HepG2 (cell line): ENCODE data around the gene FAM222B.

Source experiments
- JUND ChIP-seq: sonication (generic); formaldehyde crosslinking; IDR thresholded peaks from 2 replicates; pipeline ENCODE4 v1.8.0; 2022; ENCODE audit warnings: mild to moderate bottlenecking, missing genetic modification reagents
- MTF1 ChIP-seq: sonication (generic); formaldehyde crosslinking; IDR thresholded peaks from 2 replicates; pipeline ENCODE4 v1.5.0; 2020; ENCODE audit warnings: missing genetic modification reagents
- RARG ChIP-seq: sonication (generic); formaldehyde crosslinking; IDR thresholded peaks from 2 replicates; pipeline ENCODE4 v1.4.0; 2020; ENCODE audit warnings: low read depth, mild to moderate bottlenecking, missing genetic modification reagents
- SMAD3 ChIP-seq: sonication (generic); formaldehyde crosslinking; IDR thresholded peaks from 2 replicates; pipeline ENCODE4 v1.4.0; 2020; ENCODE audit warnings: missing genetic modification reagents
- YY1 ChIP-seq: IDR thresholded peaks from 2 replicates; pipeline ENCODE4 v1.6.1; 2011; ENCODE audit warnings: low read length, low read depth, moderate library complexity, mild to moderate bottlenecking; ENCODE audit not compliant: insufficient read depth, insufficient replicate concordance
- ZBTB20 ChIP-seq: sonication (generic); formaldehyde crosslinking; IDR thresholded peaks from 2 replicates; pipeline ENCODE4 v1.8.1; 2023; ENCODE audit warnings: missing genetic modification reagents, low read depth, mild to moderate bottlenecking, borderline replicate concordance
- ZNF589 ChIP-seq: sonication (generic); formaldehyde crosslinking; conservative IDR thresholded peaks from 2 replicates; pipeline ENCODE4 v1.8.0; 2022; ENCODE audit warnings: mild to moderate bottlenecking, moderate library complexity, missing genetic modification reagents
- TF ChIP-seq, protein P1 (sequence below): sonication (generic); formaldehyde crosslinking; IDR thresholded peaks from 2 replicates; pipeline ENCODE4 v1.5.0; 2020; ENCODE audit warnings: mild to moderate bottlenecking, missing genetic modification reagents, moderate library complexity
- TF ChIP-seq, protein P2 (sequence below): sonication (generic); IDR thresholded peaks from 2 replicates; pipeline ENCODE4 v1.6.1; 2016; ENCODE audit warnings: low read depth, borderline replicate concordance
- TF ChIP-seq, protein P3 (sequence below): sonication (generic); formaldehyde crosslinking; IDR thresholded peaks from 2 replicates; pipeline ENCODE4 v1.5.1; 2020; ENCODE audit warnings: missing genetic modification reagents, mild to moderate bottlenecking, borderline replicate concordance

DNA sequence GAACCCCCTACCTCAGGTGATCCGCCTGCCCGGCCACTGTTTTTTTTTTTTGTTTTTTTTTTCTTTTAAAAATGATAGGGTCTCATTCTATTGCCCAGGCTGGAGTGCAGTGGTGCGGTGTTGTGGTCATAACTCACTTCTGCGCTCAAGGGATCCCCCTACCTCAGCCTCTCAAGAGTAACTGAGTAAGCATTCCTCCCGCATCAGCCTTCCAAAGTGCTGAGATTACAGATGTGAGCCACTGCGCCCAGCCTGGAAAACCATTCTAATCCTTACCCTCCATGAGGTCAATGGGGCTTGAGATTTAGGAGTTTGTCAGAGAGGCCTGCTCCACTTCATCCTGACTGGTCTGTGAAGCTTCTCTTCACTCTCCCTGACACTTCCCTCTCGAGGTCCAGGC lies 24.7 kb upstream of the FAM222B start:
- TF ChIP-seq RARG (CRISPR knock-in tag) (no peak), ZNF589 (CRISPR knock-in tag) (no peak), SMAD3 (CRISPR knock-in tag) (no peak), MTF1 (no peak), ZBTB20 (no peak), JUND (CRISPR knock-in tag) (no peak), YY1 (no peak)
- TF ChIP-seq, protein P1, sequence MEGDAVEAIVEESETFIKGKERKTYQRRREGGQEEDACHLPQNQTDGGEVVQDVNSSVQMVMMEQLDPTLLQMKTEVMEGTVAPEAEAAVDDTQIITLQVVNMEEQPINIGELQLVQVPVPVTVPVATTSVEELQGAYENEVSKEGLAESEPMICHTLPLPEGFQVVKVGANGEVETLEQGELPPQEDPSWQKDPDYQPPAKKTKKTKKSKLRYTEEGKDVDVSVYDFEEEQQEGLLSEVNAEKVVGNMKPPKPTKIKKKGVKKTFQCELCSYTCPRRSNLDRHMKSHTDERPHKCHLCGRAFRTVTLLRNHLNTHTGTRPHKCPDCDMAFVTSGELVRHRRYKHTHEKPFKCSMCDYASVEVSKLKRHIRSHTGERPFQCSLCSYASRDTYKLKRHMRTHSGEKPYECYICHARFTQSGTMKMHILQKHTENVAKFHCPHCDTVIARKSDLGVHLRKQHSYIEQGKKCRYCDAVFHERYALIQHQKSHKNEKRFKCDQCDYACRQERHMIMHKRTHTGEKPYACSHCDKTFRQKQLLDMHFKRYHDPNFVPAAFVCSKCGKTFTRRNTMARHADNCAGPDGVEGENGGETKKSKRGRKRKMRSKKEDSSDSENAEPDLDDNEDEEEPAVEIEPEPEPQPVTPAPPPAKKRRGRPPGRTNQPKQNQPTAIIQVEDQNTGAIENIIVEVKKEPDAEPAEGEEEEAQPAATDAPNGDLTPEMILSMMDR (CRISPR knock-in tag) = no peak
- TF ChIP-seq, protein P2, sequence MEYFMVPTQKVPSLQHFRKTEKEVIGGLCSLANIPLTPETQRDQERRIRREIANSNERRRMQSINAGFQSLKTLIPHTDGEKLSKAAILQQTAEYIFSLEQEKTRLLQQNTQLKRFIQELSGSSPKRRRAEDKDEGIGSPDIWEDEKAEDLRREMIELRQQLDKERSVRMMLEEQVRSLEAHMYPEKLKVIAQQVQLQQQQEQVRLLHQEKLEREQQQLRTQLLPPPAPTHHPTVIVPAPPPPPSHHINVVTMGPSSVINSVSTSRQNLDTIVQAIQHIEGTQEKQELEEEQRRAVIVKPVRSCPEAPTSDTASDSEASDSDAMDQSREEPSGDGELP = no peak
- TF ChIP-seq, protein P3, sequence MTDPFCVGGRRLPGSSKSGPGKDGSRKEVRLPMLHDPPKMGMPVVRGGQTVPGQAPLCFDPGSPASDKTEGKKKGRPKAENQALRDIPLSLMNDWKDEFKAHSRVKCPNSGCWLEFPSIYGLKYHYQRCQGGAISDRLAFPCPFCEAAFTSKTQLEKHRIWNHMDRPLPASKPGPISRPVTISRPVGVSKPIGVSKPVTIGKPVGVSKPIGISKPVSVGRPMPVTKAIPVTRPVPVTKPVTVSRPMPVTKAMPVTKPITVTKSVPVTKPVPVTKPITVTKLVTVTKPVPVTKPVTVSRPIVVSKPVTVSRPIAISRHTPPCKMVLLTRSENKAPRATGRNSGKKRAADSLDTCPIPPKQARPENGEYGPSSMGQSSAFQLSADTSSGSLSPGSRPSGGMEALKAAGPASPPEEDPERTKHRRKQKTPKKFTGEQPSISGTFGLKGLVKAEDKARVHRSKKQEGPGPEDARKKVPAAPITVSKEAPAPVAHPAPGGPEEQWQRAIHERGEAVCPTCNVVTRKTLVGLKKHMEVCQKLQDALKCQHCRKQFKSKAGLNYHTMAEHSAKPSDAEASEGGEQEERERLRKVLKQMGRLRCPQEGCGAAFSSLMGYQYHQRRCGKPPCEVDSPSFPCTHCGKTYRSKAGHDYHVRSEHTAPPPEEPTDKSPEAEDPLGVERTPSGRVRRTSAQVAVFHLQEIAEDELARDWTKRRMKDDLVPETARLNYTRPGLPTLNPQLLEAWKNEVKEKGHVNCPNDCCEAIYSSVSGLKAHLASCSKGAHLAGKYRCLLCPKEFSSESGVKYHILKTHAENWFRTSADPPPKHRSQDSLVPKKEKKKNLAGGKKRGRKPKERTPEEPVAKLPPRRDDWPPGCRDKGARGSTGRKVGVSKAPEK = no peak
